ENCODE results near the gene NGF.
"Not testable (repeated sequence)": the region's sequence is repeated elsewhere in the genome, so short reads cannot be mapped to it uniquely, and the experiment has no call there.

NGF gene

GRCh38 chr1:115337633-115338456 lies at the start of gene NGF:
Gene NGF, minus strand, starts transcription at chr1:115338249. Its CDS starts 51,454 bp downstream, at chr1:115286795.
- peak; percentile 36 for DNase-seq (ENCODE audit: low read depth)
- H3K4me3 ChIP-seq (ENCODE audit: low read depth, low read length): peak within 1 kb of the TSS; percentile 83
- TF ChIP-seq CTCF (IDR thresholded peaks at IDR 0.05; ENCODE audit: low read depth, low read length, missing control alignments): no peak
- in situ Hi-C loops (cut with HindIII; ENCODE audit: low sequenced_read_pairs): no loop called here

GRCh38 chr1:115383455-115383854 lies 45.4 kb upstream of the NGF start:
- H3K4me3 ChIP-seq (ENCODE audit: low read depth, low read length); DNase-seq (ENCODE audit: low read depth); in situ Hi-C loops (cut with HindIII; ENCODE audit: low sequenced_read_pairs): not testable (repeated sequence)

- in situ Hi-C loops (cut with HindIII; ENCODE audit: low sequenced_read_pairs): no loop called here
- no peak for DNase-seq (ENCODE audit: low read depth)
Observed at GRCh38 chr1:115379943-115380342, 41.9 kb upstream of the NGF start.

GRCh38 chr1:115377411-115377810 lies 39.4 kb upstream of the NGF start:
- in situ Hi-C loops (cut with HindIII; ENCODE audit: low sequenced_read_pairs): no loop called here
- no peak for DNase-seq (ENCODE audit: low read depth)

More at GRCh38 chr1:115379943-115380342, 41.9 kb upstream of the NGF start:
- H3K4me3 ChIP-seq (ENCODE audit: low read depth, low read length): no peak overlapping the region
- TF ChIP-seq CTCF (IDR thresholded peaks at IDR 0.05; ENCODE audit: low read depth, low read length, missing control alignments): no peak

GRCh38 chr1:115374598-115374997 lies 36.5 kb upstream of the NGF start:
- in situ Hi-C loops (cut with HindIII; ENCODE audit: low sequenced_read_pairs): no loop called here
- DNase-seq (ENCODE audit: low read depth): no peak
- H3K4me3 ChIP-seq (ENCODE audit: low read depth, low read length): no peak overlapping the region
- no peak for TF ChIP-seq CTCF (IDR thresholded peaks at IDR 0.05; ENCODE audit: low read depth, low read length, missing control alignments)

More at GRCh38 chr1:115377411-115377810, 39.4 kb upstream of the NGF start:
- H3K4me3 ChIP-seq (ENCODE audit: low read depth, low read length): no peak overlapping the region
- TF ChIP-seq CTCF (IDR thresholded peaks at IDR 0.05; ENCODE audit: low read depth, low read length, missing control alignments): no peak

- no peak for DNase-seq (ENCODE audit: low read depth)
- in situ Hi-C loops (cut with HindIII; ENCODE audit: low sequenced_read_pairs): no loop called here
- no peak for TF ChIP-seq CTCF (IDR thresholded peaks at IDR 0.05; ENCODE audit: low read depth, low read length, missing control alignments)
- H3K4me3 ChIP-seq (ENCODE audit: low read depth, low read length): no peak overlapping the region
Observed at GRCh38 chr1:115373305-115373704, 35.3 kb upstream of the NGF start.

GRCh38 chr1:115365738-115366137 lies 27.7 kb upstream of the NGF start:
- DNase-seq (ENCODE audit: low read depth): no peak
- TF ChIP-seq CTCF (IDR thresholded peaks at IDR 0.05; ENCODE audit: low read depth, low read length, missing control alignments): no peak
- in situ Hi-C loops (cut with HindIII; ENCODE audit: low sequenced_read_pairs): no loop called here
- H3K4me3 ChIP-seq (ENCODE audit: low read depth, low read length): no peak overlapping the region

All from astrocyte of the cerebellum (primary cell).